GM21390 (cell line): ENCODE results near the gene SNAP91.
"Not testable (repeated sequence)": the region's sequence is repeated elsewhere in the genome, so short reads cannot be mapped to it uniquely, and the experiment has no call there.

Experiments used
- ATAC-seq: cut with Tn5 transposase; IDR thresholded peaks from one replicate; pipeline ENCODE4 v1.9.1; 2021; ENCODE audit not compliant: unreplicated experiment

The SNAP91 gene, protein sequence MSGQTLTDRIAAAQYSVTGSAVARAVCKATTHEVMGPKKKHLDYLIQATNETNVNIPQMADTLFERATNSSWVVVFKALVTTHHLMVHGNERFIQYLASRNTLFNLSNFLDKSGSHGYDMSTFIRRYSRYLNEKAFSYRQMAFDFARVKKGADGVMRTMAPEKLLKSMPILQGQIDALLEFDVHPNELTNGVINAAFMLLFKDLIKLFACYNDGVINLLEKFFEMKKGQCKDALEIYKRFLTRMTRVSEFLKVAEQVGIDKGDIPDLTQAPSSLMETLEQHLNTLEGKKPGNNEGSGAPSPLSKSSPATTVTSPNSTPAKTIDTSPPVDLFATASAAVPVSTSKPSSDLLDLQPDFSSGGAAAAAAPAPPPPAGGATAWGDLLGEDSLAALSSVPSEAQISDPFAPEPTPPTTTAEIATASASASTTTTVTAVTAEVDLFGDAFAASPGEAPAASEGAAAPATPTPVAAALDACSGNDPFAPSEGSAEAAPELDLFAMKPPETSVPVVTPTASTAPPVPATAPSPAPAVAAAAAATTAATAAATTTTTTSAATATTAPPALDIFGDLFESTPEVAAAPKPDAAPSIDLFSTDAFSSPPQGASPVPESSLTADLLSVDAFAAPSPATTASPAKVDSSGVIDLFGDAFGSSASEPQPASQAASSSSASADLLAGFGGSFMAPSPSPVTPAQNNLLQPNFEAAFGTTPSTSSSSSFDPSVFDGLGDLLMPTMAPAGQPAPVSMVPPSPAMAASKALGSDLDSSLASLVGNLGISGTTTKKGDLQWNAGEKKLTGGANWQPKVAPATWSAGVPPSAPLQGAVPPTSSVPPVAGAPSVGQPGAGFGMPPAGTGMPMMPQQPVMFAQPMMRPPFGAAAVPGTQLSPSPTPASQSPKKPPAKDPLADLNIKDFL

GRCh38 chr6:83708970-83709747, at the start of gene SNAP91:
SNAP91 (minus strand) TSS chr6:83709101; CDS start chr6:83707927, 1,174 bp downstream.
- no peak for ATAC-seq

- no peak for ATAC-seq
Measured at GRCh38 chr6:83758533-83758932, 49.6 kb upstream of the SNAP91 start.

DNA sequence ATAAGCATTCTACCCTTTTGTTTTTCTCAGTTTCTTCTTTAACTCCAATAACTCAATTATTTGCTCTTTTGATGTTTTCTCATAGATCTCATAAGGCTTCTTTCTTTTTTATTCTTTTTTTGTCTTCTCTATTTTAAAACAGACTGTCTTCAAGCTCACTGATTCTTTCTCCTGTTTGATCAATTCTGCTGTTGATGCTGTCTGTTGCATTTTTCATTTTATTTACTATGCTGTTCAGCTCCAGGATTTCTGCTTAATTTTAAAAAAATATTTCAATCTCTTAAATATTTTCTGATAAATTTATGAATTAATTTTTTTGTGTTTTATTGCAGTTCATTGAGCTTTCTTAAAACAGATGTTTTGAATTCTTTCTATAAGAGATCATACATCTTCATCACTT, 48.1 kb upstream of the SNAP91 start:
- no peak for ATAC-seq

GRCh38 chr6:83756565-83756964, 47.7 kb upstream of the SNAP91 start:
- ATAC-seq = no peak

- ATAC-seq = not testable (repeated sequence)
Measured at GRCh38 chr6:83752375-83752774, 43.5 kb upstream of the SNAP91 start.

DNA sequence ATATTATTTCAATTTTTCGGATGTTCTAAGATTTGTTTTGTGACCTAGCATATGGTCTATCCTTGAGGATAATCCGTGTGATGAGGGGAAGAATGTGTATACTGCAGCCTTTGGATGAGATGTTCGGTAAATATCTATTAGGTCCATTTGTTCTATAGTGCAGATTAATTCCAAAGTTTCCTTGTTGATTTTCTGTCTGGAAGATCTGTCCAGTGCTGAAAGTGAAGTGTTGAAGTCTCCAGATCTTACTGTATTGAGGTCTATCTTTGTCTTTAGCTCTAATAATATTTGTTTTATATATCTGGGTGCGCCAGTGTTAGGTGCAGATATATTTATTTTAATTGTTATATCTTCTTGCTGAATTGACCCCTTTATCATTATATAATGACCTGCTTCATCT, 32.2 kb upstream of the SNAP91 start:
- ATAC-seq = no peak

GRCh38 chr6:83735461-83735860, 26.6 kb upstream of the SNAP91 start:
- no peak for ATAC-seq

- no peak for ATAC-seq
Measured at GRCh38 chr6:83729871-83730270, 21.0 kb upstream of the SNAP91 start.

- ATAC-seq = no peak
Measured at GRCh38 chr6:83722876-83723275, 14.0 kb upstream of the SNAP91 start.

GRCh38 chr6:83717809-83718208, 8.9 kb upstream of the SNAP91 start:
- ATAC-seq = no peak

DNA sequence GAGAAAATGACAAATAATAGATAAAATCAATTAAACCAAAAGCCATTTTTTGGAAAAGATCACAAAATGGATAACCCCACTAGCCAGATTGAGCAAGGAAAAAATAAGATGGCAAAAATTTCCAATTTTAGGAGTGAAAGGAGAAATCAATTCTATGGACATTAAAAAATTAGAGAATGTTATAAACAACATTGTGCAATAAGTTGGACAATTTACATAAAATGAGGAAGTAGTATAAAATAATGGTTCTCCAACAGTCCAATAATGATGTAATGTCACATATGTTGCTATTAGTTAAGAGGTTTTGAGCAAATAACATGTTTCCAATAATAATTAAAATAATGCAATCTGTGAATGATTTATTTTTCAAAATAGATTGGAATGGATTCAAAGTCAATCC, 3.1 kb upstream of the SNAP91 start:
- ATAC-seq = no peak

GRCh38 chr6:83709748-83710050, 798 bp upstream of the SNAP91 start:
- ATAC-seq = no peak

GRCh38 chr6:83708546-83708969, 343 bp downstream of the SNAP91 start:
- ATAC-seq = no peak

DNA sequence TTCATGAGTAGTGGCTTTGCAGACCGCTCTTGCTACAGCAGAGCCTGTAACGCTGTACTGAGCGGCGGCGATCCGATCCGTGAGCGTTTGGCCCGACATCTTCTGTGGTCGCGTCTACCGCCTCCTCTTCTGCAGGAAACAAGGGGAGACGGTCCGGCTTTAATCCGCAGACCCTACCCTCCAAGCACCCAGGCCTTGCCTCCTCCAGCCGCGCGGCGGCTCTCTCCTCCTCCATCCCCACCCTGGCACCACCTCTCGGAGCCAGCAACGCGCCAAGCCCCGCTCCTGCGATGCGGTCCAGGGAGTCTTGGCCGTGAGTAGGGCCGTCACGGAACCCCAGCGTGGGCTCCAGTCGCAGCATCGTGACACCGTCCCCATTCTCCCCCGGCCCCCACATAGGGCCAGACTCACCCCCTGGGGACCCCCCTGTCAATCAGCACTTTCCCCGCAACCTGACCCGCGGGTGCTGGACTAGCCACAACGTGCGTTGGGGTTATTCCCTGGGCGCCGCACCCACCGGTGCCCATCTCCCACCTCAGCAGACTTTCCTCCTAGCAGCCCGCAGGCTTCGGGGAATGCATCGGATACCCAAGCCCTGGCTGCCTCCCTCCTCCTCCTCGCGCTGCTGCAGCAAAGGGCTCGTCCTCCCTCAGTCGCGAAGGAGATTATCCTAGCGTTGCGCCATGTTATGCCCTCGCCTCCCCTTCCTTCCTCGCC, 914 bp downstream of the SNAP91 start:
- no peak for ATAC-seq

DNA sequence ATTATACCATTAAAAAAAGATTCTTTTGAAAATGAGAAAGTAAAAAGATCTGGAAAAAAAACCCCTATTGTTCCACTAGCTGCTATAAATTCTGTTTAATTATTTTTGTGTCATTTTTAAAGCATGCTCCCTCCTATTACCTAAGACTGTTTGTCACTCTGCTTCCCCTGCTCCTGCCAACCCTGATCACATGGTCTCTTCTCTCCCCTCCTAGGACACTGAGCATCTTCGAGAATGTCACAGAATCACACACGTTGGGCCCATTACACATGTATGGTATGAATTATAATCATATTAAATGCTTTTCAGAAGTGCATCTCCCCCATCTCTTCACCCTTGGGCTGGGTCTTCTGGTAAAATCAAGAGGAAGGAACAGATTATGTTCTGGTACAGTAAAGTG, 6.2 kb downstream of the SNAP91 start:
- no peak for ATAC-seq

DNA sequence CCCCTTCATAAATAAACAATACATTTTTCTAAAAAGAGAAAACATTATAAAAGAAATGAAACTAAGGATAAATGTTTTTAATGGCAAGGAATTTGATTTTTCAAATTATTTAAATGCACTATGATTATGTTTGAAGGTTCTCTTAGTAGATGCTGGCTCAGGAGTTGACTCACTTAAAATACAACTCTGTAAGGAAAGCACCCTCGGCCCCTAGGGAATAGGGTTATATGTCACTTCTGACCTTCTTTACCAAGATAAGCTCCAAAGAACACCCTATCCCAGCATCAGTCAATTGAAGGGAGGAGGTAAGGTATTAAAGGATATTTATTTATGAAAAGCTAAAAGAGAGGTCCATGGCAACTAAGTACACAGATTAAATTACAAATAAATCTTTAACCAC, 6.8 kb downstream of the SNAP91 start:
- ATAC-seq = no peak

DNA sequence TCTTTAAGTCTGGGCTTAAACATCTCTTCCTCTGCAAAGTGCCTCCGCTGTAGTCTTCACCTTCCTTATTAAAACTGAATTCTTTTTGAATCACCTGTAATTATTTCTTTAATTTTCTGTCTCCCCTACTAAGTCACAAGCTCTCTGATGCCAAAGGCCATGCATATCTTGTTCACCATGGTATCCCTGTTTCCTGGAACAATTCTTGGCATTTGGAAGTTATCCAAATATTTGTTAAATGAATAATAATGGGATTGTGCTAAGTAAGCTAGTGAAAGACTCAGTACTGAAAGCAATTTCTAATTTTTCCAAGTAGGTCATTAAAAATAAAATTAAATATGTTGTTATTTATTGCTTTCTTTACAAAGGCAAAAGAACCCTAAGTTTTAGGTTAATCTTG, 12.2 kb downstream of the SNAP91 start:
- no peak for ATAC-seq

- ATAC-seq = no peak
Measured at GRCh38 chr6:83685481-83685880, 23.4 kb downstream of the SNAP91 start.

- ATAC-seq = no peak
Measured at GRCh38 chr6:83677791-83678190, 31.1 kb downstream of the SNAP91 start.

- no peak for ATAC-seq
Measured at GRCh38 chr6:83637953-83638352, 70.9 kb downstream of the SNAP91 start.

DNA sequence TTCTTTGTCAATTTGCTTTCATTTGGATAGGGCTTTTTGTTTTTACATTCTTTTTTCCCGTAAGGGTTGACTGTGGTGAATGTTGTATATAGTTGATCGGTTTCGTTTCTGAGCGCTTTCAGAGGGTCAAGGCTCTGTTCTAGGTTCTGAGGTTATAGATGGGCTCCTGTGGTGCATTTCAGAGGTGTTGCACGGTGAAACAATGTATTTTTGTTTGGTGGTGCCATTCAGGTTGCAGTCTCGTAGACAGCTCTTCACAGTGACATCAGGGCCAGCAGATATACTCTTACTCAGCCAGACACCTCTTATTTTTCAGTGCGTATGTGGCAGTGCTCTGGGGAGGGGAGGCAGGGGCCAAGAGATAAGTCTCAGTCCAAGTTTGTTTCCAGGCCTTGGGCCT, 72.1 kb downstream of the SNAP91 start:
- ATAC-seq = no peak
